Uterus (tissue), 4 donors: Measurements from ENCODE around the gene FAM50A. TPM values are rescaled to one million over a fixed set of nuclear protein-coding genes. Genes with fewer than 3 reads are reported as not detected.

ENCODE experiments used
- DNase-seq, 2 donors: peaks; one replicate each; pipeline ENCODE4 v3.0.0-alpha.2; 2019 to 2020
- H3K27ac ChIP-seq, 2 donors: fragments of 200-600 bp; sonication (generic); 1 replicate in 1 of 2; 2 replicates in 1 of 2; pipeline ENCODE4 v1.5.1; 2016 to 2018
- H3K27me3 ChIP-seq, 2 donors: fragments of 200-600 bp; sonication (generic); one replicate each; pipeline ENCODE4 v1.5.1; 2018 to 2019; ENCODE audit warnings: control low read depth in 1 of 2
- H3K36me3 ChIP-seq, 2 donors: fragments of 200-600 bp; sonication (generic); one replicate each; pipeline ENCODE4 v1.5.1; 2019; ENCODE audit warnings: control low read depth in 1 of 2
- H3K4me1 ChIP-seq, 2 donors: fragments of 200-600 bp; sonication (generic); one replicate each; pipeline ENCODE4 v1.5.1; 2018 to 2019; ENCODE audit warnings: control low read depth in 1 of 2
- H3K4me3 ChIP-seq, 2 donors: fragments of 200-600 bp; sonication (generic); 1 replicate in 1 of 2; 2 replicates in 1 of 2; pipeline ENCODE4 v1.5.1; 2018 to 2019; ENCODE audit warnings: mild to moderate bottlenecking in 1 of 2
- H3K9me3 ChIP-seq, 2 donors: fragments of 200-600 bp; sonication (generic); one replicate each; pipeline ENCODE4 v1.5.1; 2019; ENCODE audit warnings: control low read depth in 1 of 2
- CTCF ChIP-seq, 4 experiments: fragments of 200-600 bp in 2 of 4; fragments of 450-650 bp in 2 of 4; sonication (generic) in 2 of 4; IDR thresholded peaks; one replicate each; pipeline ENCODE4 v1.5.1; 2016 to 2019; ENCODE audit warnings: antibody characterized with exemption in 4 of 4, mild to moderate bottlenecking in 2 of 4, moderate library complexity in 1 of 4
- POLR2A ChIP-seq, 2 donors: fragments of 450-650 bp; IDR thresholded peaks; one replicate each; pipeline ENCODE4 v1.6.1; 2016; ENCODE audit warnings: antibody characterized with exemption in 2 of 2, mild to moderate bottlenecking in 1 of 2, moderate library complexity in 1 of 2
- intact Hi-C: fragments of 100-400 bp; cut with DNase I; formaldehyde crosslinking; loops from one replicate; pipeline ENCODE4 v1.15.1; 2023; ENCODE audit warnings: low total_unique reads
- total RNA-seq, 4 donors: library from RNA; depleted of rRNA in 3 of 4; stranded (reverse); fragments of >200 nt in 3 of 4; gene quantifications; one replicate each; pipeline versions ENCODE4 v1.1.0 to v1.2.4, GENCODE V29; 2014 to 2023
- donor health status: DM: yes; HTN: yes; CAD: no.

FAM50A gene
- total RNA-seq, 4 donors from 2014 or later = 16.4 to 48.8 (median 28.3) TPM

DNA sequence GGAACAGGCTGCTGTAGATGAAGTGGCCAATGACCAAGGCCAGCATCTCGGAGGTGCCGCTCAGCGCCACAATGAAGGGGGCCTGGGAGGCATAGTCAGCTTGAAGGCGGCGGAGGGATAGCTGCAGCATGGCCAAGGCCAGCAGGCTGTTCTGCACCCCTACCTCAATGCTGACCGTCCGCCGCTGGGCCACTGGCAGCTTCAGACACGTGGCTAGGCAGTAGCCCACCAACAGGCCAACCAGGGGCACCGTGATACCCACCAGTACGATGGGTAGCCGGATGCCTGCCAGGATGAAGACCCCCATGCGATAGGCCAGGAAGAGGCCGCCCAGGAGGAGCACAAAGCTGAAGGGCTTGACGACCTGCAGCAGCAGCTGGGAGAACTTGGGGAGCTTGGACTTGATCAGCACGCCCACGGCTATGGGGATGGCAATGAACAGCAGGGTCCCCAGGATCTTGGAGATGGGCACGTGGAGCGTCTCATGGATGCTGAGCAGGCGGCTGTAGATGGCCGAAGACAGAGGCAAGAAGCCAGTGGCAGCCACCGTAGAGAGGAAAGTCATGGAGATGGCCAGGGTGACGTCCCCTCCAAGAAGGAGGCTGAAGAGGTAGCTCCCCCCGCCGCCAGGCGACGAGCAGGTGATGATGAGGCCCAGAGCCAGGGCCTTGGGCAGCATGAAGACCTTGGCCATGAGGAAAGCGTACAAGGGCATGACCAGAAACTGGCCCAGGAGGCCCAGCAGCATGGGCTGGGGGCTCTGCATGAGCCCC, 43.8 kb downstream of the FAM50A start:
- no peaks in the 10 kb centered on the region for H3K27me3 ChIP-seq
- no peaks in the 10 kb centered on the region for H3K36me3 ChIP-seq
- no peaks in the 10 kb centered on the region for H3K4me1 ChIP-seq
- TF ChIP-seq CTCF (IDR thresholded peaks at IDR 0.05) = no peak
- DNase-seq = no peak
- H3K27ac ChIP-seq = peak overlapping the region in 1 of 2 donors; percentile 83
- H3K9me3 ChIP-seq = no peaks in the 10 kb centered on the region
- intact Hi-C loops = no loop called here
- H3K4me3 ChIP-seq = no peak overlapping the region

- Histone ChIP-seq H3K9me3 (no peaks in the 10 kb centered on the region), H3K27me3 (no peaks in the 10 kb centered on the region), H3K27ac (peak overlapping the region in 1 of 2 donors; percentile 93), H3K4me1 (no peaks in the 10 kb centered on the region), H3K4me3 (no peak overlapping the region), H3K36me3 (no peaks in the 10 kb centered on the region)
- DNase-seq = no peak
- intact Hi-C loops = no loop called here
- no peak for TF ChIP-seq CTCF (IDR thresholded peaks at IDR 0.05)
- no peak for TF ChIP-seq POLR2A (IDR thresholded peaks at IDR 0.05)
These were observed 44.6 kb downstream of the FAM50A start for GRCh38 chrX:154488336-154489075.

GRCh38 chrX:154489182-154489581, 45.2 kb downstream of the FAM50A start:
- H3K27me3 ChIP-seq = no peaks in the 10 kb centered on the region
- no peaks in the 10 kb centered on the region for H3K36me3 ChIP-seq
- TF ChIP-seq CTCF (IDR thresholded peaks at IDR 0.05) (no peak), POLR2A (IDR thresholded peaks at IDR 0.05) (no peak)
- intact Hi-C loops = no loop called here
- no peak for DNase-seq
- H3K4me1 ChIP-seq = no peaks in the 10 kb centered on the region
- no peaks in the 10 kb centered on the region for H3K9me3 ChIP-seq
- H3K27ac ChIP-seq = peak overlapping the region; percentile 74 to 93
- H3K4me3 ChIP-seq = peak overlapping the region in 1 of 2 donors; percentile 65

GRCh38 chrX:154490021-154490413, 46.1 kb downstream of the FAM50A start:
- no peaks in the 10 kb centered on the region for H3K9me3 ChIP-seq
- intact Hi-C loops = no loop called here
- peak; percentile 58 to 72 for DNase-seq
- peak overlapping the region; percentile 37 to 65 for H3K4me3 ChIP-seq
- H3K36me3 ChIP-seq = no peaks in the 10 kb centered on the region
- TF ChIP-seq POLR2A (IDR thresholded peaks at IDR 0.05) (no peak), CTCF (IDR thresholded peaks at IDR 0.05) (no peak)
- peak overlapping the region; percentile 74 to 93 for H3K27ac ChIP-seq
- no peaks in the 10 kb centered on the region for H3K4me1 ChIP-seq
- no peaks in the 10 kb centered on the region for H3K27me3 ChIP-seq
